ENCODE data around the gene CCDC85B. TPM values are rescaled to one million over a fixed set of nuclear protein-coding genes. Genes with fewer than 3 reads are reported as not detected.

Gene CCDC85B
- polyA plus RNA-seq, 1 experiment = 33.4 TPM

- ChIA-PET POLR2A (no interaction called here), CTCF (interaction anchor here (1.9 to 11.3 kb wide), 3 partner anchors 10 to 37 kb away, joined by 5 to 130 read pairs (median 7); partner anchors contain the start of genes CCDC85B and FIBP)
- no peak overlapping the region for H3K4me3 ChIP-seq (ENCODE audit: low read depth, low read length)
- peaks cover 7% of the 10 kb centered on the region for H3K36me3 ChIP-seq (ENCODE audit: control insufficient read depth, insufficient read depth, low read length)
- H3K27me3 ChIP-seq (ENCODE audit: control insufficient read depth, insufficient read depth, low read length) = no peaks in the 10 kb centered on the region
- DNase-seq (ENCODE audit: low read depth) = no peak
- no peak for TF ChIP-seq CTCF (IDR thresholded peaks at IDR 0.05; ENCODE audit: insufficient read depth, low read depth, low read length)
These were observed 6.6 kb downstream of the CCDC85B start for GRCh38 chr11:65897020-65897471.

GRCh38 chr11:65898656-65899355 is 8.3 kb downstream of the CCDC85B start:
- POLR2A ChIA-PET = interaction anchor here (0.5 to 1.8 kb wide), 5 partner anchors 8 to 1524 kb away, joined by 3 to 19 read pairs (median 3); partner anchors contain the start of genes CCDC85B and FIBP
- CTCF ChIA-PET = interaction anchor here (0.9 to 11.3 kb wide), 4 partner anchors 12 to 27 kb away, joined by 3 to 130 read pairs (median 5); partner anchors contain the start of genes CCDC85B and FIBP
- H3K27me3 ChIP-seq (ENCODE audit: control insufficient read depth, insufficient read depth, low read length) = no peaks in the 10 kb centered on the region
- H3K4me3 ChIP-seq (ENCODE audit: low read depth, low read length) = peak overlapping the region; percentile 86
- no peak for TF ChIP-seq CTCF (IDR thresholded peaks at IDR 0.05; ENCODE audit: insufficient read depth, low read depth, low read length)
- no peak for DNase-seq (ENCODE audit: low read depth)
- peaks cover 3% of the 10 kb centered on the region for H3K36me3 ChIP-seq (ENCODE audit: control insufficient read depth, insufficient read depth, low read length)

GRCh38 chr11:65899356-65900124 is 9.1 kb downstream of the CCDC85B start:
- ChIA-PET POLR2A (interaction anchor here (1.8 kb wide), 1 partner anchor 9 kb away, joined by 19 read pairs; the partner anchor contains the start of gene CCDC85B), CTCF (interaction anchor here (0.9 to 11.3 kb wide), 5 partner anchors 12 to 28 kb away, joined by 3 to 130 read pairs (median 3); partner anchors contain the start of genes CCDC85B and FIBP)
- DNase-seq (ENCODE audit: low read depth) = no peak
- Histone ChIP-seq H3K4me3 (ENCODE audit: low read depth, low read length) (peak overlapping the region; percentile 86), H3K27me3 (ENCODE audit: control insufficient read depth, insufficient read depth, low read length) (no peaks in the 10 kb centered on the region), H3K36me3 (ENCODE audit: control insufficient read depth, insufficient read depth, low read length) (peaks cover 3% of the 10 kb centered on the region)
- no peak for TF ChIP-seq CTCF (IDR thresholded peaks at IDR 0.05; ENCODE audit: insufficient read depth, low read depth, low read length)

GRCh38 chr11:65900125-65900898 is 9.8 kb downstream of the CCDC85B start, which contains the start of gene FOSL1:
Gene FOSL1, minus strand, starts transcription at chr11:65900388. Its CDS starts 49 bp downstream, at chr11:65900339.
- CTCF ChIA-PET = interaction anchor here (0.8 to 11.3 kb wide), 5 partner anchors 11 to 189 kb away, joined by 3 to 130 read pairs (median 3); partner anchors contain the start of genes CCDC85B, FIBP and KAT5
- peak; percentile 82 for DNase-seq (ENCODE audit: low read depth)
- peaks cover 3% of the 10 kb centered on the region for H3K36me3 ChIP-seq (ENCODE audit: control insufficient read depth, insufficient read depth, low read length)
- H3K27me3 ChIP-seq (ENCODE audit: control insufficient read depth, insufficient read depth, low read length) = no peaks in the 10 kb centered on the region
- POLR2A ChIA-PET = interaction anchor here (0.6 to 1.8 kb wide), 5 partner anchors 10 to 401 kb away, joined by 3 to 19 read pairs (median 3); partner anchors contain the start of genes CCDC85B and MALAT1
- H3K4me3 ChIP-seq (ENCODE audit: low read depth, low read length) = peak within 1 kb of the TSS; percentile 86
- no peak for TF ChIP-seq CTCF (IDR thresholded peaks at IDR 0.05; ENCODE audit: insufficient read depth, low read depth, low read length)
